EH (cell line): ENCODE data around the gene MPP2.

ENCODE experiments used
- DNase-seq: peaks from one replicate; pipeline ENCODE4 v3.0.0-alpha.2; 2015; ENCODE audit warnings: low read depth

The MPP2 gene

DNA sequence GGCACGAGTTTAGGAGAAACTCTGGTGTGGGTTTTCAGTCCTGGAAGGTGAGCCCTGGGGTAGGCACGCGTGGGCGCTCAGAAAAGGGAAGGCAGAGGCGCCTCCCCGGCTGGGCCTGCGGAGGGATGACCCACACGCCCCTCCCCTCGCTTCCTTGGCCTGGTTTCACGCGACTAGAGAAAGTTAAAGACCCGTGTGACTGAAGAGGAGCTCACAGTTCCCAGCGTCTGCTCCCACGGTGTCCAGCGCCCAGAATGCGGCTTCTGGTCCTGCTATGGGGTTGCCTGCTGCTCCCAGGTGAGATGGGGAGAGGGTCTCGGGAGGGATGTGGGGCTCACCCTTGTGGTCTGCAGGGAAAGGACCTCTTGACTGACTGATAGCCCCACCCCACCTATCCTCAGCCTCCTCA lies 60.4 kb downstream of the MPP2 start, which contains the start of gene CD300LG:
TSS of gene CD300LG (plus strand) at position 214 of the 409 bp plus-strand sequence. CDS start at position 255, 41 bp downstream.
- no peak for DNase-seq

- DNase-seq, result peak; percentile 71
Measured at GRCh38 chr17:43846221-43846712, 61.1 kb downstream of the MPP2 start.

DNA sequence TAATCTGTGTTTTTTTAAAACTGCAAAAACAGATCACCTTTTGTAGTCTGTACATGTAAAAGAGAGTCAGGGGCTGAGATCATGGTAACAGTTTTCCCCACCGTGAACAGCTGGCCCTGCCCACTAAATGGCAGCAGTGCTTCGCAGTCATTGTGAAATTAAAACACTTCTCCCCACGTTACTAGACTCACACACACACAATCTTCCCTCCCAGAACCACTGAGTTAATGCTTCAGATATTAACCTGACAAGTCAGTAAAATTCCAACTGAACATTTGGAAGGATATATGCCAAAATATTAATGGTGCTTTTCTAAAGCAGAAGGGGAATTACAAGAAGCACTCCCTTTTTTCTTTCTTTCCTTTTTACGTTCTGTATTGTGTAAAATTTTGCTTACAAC lies 61.6 kb downstream of the MPP2 start:
- DNase-seq, result no peak

- no peak for DNase-seq
Measured at GRCh38 chr17:43844241-43844640, 63.1 kb downstream of the MPP2 start.

DNA sequence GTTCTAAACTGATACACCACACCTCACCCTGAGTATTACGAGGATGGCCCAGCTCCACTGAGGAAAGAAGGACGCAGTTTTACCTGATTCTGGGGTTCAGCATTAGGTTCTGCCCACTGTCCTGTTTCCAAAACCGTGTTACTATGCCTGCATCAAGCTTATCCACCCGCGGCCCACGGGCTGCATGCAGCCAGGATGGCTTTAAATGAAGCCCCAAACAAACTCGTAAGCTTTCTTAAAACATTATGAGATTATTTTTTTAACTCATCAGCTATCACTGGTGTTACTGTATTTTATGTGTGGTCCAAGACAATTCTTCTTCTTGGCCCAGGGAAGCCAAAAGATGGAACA lies 64.4 kb downstream of the MPP2 start:
- no peak for DNase-seq

DNA sequence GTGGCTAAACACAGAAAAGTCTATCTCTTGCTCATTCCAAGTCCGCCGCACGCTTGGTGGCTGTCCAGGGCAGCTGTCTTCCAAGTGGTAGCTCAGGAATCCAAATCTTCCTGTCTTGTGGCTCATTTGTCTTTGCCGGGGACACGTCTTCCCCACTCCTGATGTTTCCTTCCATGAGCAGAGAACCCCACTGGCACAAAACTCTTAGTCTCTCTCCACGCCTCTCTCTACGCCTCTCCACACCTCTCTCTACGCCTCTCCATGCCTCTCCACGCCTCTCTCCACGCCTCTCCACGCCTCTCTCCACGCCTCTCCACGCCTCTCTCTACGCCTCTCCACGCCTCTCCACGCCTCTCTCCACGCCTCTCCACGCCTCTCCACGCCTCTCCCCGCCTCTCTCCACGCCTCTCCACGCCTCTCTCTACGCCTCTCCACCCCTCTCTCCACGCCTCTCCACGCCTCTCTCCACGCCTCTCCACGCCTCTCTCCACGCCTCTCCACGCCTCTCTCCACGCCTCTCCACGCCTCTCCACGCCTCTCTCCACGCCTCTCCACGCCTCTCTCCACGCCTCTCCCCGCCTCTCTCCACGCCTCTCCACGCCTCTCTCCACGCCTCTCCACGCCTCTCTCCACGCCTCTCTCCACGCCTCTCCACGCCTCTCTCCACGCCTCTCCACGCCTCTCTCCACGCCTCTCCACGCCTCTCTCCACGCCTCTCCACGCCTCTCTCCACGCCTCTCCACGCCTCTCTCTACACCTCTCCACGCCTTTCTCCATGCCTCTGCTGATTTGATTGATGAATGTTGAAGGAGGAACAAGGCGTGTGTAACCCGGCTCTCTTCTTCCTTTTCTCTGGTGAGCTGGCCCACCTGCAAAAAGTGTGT lies 65.0 kb downstream of the MPP2 start:
- DNase-seq, result peak; percentile 36

DNA sequence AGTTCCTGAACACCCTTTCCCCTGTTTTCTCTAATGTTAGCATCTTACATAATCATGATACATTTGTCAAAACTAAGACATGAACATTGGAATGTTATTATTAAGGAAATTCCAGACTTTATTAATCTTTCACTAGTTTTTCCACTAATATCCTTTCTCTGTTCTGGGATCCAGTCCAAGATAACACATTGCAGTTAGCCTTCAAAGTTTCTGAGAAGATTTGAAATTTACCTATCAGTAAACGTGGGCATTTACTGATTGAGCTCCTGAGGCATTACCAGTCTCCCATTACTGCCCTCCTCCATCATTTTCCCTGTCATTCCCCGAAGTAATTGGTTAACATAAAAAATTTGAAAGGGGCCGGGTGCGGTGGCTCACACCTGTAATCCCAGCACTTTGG lies 66.1 kb downstream of the MPP2 start:
- DNase-seq, result peak; percentile 10

- DNase-seq, result peak; percentile 45
Measured at GRCh38 chr17:43840814-43841213, 66.5 kb downstream of the MPP2 start.

DNA sequence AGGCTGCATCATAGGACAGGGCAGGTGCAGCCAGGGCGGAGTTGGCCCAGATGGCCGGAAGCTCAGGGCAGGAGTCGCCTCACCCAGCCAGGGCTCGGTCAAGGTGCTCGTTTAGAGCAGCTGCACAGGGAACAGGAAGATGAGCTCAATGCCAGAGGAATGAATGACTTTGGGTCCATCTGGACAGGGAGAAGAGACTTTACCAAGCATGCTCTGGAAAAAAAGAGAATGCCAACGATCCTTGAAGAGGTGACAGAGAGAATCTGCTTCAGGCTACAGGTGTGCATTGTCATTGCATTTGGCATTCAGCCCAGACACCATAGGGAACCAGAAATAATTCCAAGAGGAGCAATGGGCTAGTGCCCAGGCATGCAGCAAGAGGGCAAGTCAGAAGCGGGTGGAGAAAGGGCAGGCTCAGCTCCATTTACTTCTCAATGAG lies 67.6 kb downstream of the MPP2 start:
- no peak for DNase-seq

DNA sequence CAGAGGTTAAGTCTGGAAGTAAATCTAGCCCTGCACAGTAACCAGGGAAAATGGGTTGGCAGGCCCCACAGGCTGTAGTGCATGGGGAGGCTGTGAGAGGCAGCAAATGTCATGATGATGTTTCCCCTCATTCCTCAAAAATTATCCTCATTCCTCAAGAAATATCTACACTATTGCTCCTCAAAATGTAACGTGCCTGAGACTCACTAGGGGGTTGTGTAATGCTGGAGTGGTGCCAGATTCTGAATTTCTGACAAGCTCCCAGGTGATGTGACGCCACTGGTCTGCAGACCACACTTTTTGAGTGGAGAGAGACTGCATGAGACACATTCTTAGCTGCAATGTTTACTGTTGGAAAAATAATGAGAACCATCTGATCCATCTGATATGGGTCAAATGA lies 73.2 kb downstream of the MPP2 start:
- peak; percentile 73 for DNase-seq

- peak; percentile 78 for DNase-seq
Measured at GRCh38 chr17:43832976-43833829, 74.1 kb downstream of the MPP2 start, which contains the start of gene MPP3. Gene MPP3, minus strand, starts transcription at chr17:43833146. Its CDS starts 1,240 bp downstream, at chr17:43831906.

DNA sequence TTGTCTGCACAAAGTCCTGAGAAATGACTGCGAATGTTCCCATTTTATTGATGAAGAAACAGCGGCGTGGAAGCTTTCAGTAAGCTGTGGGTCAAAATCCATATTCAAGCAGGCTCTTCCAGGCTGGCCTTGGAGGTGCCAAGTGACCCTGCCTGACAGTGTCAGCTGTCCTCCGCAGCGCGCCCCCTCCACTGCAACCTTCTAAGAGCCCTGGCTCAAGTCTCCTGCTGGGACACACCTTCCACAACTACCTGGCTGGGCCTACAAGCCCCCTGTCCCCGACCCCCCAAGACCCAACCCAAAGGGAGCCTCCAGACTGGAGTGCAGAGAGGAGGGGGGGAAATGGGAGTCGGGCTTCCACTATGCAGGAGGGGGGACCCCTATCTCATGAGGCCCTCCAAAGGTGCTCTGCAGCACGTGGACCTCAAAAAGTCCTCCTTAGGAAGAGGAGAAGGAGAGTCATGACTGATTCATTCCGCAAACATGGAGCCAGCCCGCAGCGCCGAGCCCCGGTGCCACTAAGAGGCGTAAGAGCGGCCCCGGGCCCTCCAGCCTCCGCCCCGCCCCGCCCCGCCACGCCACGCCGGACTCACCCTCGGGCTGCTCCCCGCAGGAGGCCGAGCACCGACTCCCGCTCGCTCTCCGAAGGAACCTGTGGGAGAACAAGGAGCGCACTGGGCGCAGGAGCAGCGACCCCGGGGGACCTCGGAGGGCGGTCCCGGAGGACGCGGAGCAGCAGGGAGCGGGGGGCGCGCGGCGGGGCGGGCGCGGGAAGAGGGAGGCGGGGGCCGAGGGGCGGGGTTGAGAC lies 75.0 kb downstream of the MPP2 start:
- peak; percentile 84 for DNase-seq

DNA sequence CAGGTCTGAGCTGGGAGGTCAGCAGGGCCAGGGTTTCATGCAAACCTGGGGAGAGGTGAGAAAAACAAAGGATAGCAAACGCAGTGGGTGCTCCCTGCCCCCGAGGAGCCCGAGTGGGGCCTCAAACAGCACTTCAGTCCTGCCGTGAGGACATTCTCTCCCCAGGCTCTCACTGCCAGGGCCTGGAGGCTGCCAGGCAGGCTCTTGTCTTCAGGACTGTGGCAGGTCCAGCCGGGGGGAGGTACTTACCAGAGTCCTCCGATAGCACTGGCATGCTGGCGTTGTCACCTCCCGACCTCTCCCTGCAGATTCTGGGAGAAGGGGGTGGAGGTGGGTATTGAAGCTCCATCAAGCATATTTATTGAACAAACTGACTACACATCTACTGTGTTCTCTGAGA lies 75.7 kb downstream of the MPP2 start:
- no peak for DNase-seq

GRCh38 chr17:43830510-43831140 lies 76.7 kb downstream of the MPP2 start:
- no peak for DNase-seq

- no peak for DNase-seq
Measured at GRCh38 chr17:43829738-43830137, 77.6 kb downstream of the MPP2 start.

DNA sequence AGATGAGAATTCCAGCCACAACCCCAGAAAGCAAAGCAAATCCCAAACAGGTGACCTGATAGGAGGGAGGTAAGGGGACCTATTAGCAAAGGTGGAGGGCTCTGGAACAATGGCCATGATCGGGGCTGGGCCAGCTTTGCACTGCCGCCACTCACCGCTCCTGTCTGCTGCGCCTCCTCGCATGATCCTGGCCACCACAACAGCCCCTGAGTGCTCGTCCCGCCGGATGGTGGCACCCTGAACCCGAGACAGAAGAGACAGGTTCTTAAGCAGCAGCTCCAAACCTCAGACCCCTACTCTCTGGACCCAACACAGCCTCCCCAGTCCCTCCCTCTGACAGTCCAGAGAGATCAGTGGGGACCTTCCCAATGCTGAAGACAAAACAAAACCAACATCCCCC lies 79.7 kb downstream of the MPP2 start:
- DNase-seq, result no peak

GRCh38 chr17:43826206-43826605 lies 81.1 kb downstream of the MPP2 start:
- no peak for DNase-seq

GRCh38 chr17:43825567-43825966 lies 81.8 kb downstream of the MPP2 start:
- DNase-seq, result no peak
